ENCODE measurements around the gene AAMP. TPM values are rescaled to one million over a fixed set of nuclear protein-coding genes. Genes with fewer than 3 reads are reported as not detected.

AAMP gene
- total RNA-seq, 2 experiments from 2014 or later: 44.7 to 50.4 TPM

Small RNAs within 50 kb of the gene (microRNA-seq; reads per million reads assigned to microRNA genes)
- gene MIR6513 (ENCODE audit: borderline microRNAs expressed): 4.7 reads per million, percentile 31 among the genes with 10 or more reads in this experiment

Other genes starting within 250 kb of the AAMP start
- under 1 TPM; 0.33 to 0.44 TPM for gene RUFY4, start 200.9 kb downstream of the AAMP start, total RNA-seq
- gene CXCR2, start 144.1 kb downstream of the AAMP start, total RNA-seq: not detected
- not detected for gene CXCR1, start 103.2 kb downstream of the AAMP start, total RNA-seq
- gene ARPC2, start 52.9 kb downstream of the AAMP start, total RNA-seq: 100 to 1,000 TPM; 521 to 547 TPM
- gene GPBAR1, start 9.1 kb downstream of the AAMP start, total RNA-seq: 1 to 10 TPM; 2.2 to 2.5 TPM
- 1 to 10 TPM; 7.1 to 7.2 TPM for gene PNKD, start 382 bp upstream of the AAMP start, total RNA-seq
- 10 to 100 TPM; 80.8 to 86.7 TPM for gene TMBIM1, start 22.4 kb upstream of the AAMP start, total RNA-seq
- not detected for gene CATIP, start 86.7 kb upstream of the AAMP start, total RNA-seq
- under 1 TPM; 0.72 to 0.92 TPM for gene SLC11A1, start 112.1 kb upstream of the AAMP start, total RNA-seq
- gene CTDSP1, start 129.7 kb upstream of the AAMP start, total RNA-seq: 10 to 100 TPM; 55.5 to 61.0 TPM
- gene VIL1, start 149.0 kb upstream of the AAMP start, total RNA-seq: under 1 TPM; 0.19 to 0.65 TPM

Measured in CD8-positive, alpha-beta T cell (primary cell).